Skin of body (tissue), 2 donors: Measurements from ENCODE around the gene RNF222. TPM values are rescaled to one million over a fixed set of nuclear protein-coding genes. Genes with fewer than 3 reads are reported as not detected.
A peak's percentile ranks its signal among the peaks of the same experiment; 100 is the strongest.

Source experiments
- DNase-seq: peaks from one replicate; lab custom pipeline; 2025; lab: John Stamatoyannopoulos, UW
- total RNA-seq: library from RNA; depleted of rRNA; stranded (reverse); fragments of >200 nt; gene quantifications from one replicate; pipeline ENCODE4 v1.2.3, GENCODE V29; 2014

The RNF222 gene
- 3.3 TPM for total RNA-seq

- DNase-seq = no peak
Measured at GRCh38 chr17:8397636-8398035, at the start of gene RNF222. Gene RNF222 (minus strand): TSS chr17:8397827. CDS start chr17:8393461, 4,366 bp downstream.

GRCh38 chr17:8445536-8445935 lies 47.9 kb upstream of the RNF222 start:
- no peak for DNase-seq

- no peak for DNase-seq
Measured at GRCh38 chr17:8444494-8444893, 46.9 kb upstream of the RNF222 start.

- DNase-seq = no peak
Measured at GRCh38 chr17:8443756-8444155, 46.1 kb upstream of the RNF222 start.

- no peak for DNase-seq
Measured at GRCh38 chr17:8442310-8442709, 44.7 kb upstream of the RNF222 start.

GRCh38 chr17:8441690-8442089 lies 44.1 kb upstream of the RNF222 start:
- no peak for DNase-seq

- DNase-seq = no peak
Measured at GRCh38 chr17:8439681-8440080, 42.1 kb upstream of the RNF222 start.

GRCh38 chr17:8438441-8438840 lies 40.8 kb upstream of the RNF222 start:
- DNase-seq = no peak

- DNase-seq = peak; percentile 11
Measured at GRCh38 chr17:8436844-8437171, 39.2 kb upstream of the RNF222 start.

- DNase-seq = peak; percentile 56
Measured at GRCh38 chr17:8436169-8436843, 38.7 kb upstream of the RNF222 start.

- DNase-seq = peak; percentile 98
Measured at GRCh38 chr17:8435245-8436168, 37.9 kb upstream of the RNF222 start, which contains the start of gene NDEL1. Gene NDEL1 (plus strand): TSS chr17:8435884. CDS start chr17:8444272, 8,388 bp downstream.

- DNase-seq = no peak
Measured at GRCh38 chr17:8430966-8431365, 33.3 kb upstream of the RNF222 start.

GRCh38 chr17:8426802-8427201 lies 29.2 kb upstream of the RNF222 start:
- DNase-seq = no peak

- DNase-seq = no peak
Measured at GRCh38 chr17:8426094-8426720, 28.6 kb upstream of the RNF222 start.

GRCh38 chr17:8421571-8421970 lies 23.9 kb upstream of the RNF222 start:
- no peak for DNase-seq

- no peak for DNase-seq
Measured at GRCh38 chr17:8420041-8420934, 22.7 kb upstream of the RNF222 start.

GRCh38 chr17:8419305-8419704 lies 21.7 kb upstream of the RNF222 start:
- DNase-seq = no peak

GRCh38 chr17:8418471-8418870 lies 20.8 kb upstream of the RNF222 start:
- no peak for DNase-seq

- no peak for DNase-seq
Measured at GRCh38 chr17:8417806-8418205, 20.2 kb upstream of the RNF222 start.

GRCh38 chr17:8413938-8414337 lies 16.3 kb upstream of the RNF222 start:
- no peak for DNase-seq

- no peak for DNase-seq
Measured at GRCh38 chr17:8413328-8413727, 15.7 kb upstream of the RNF222 start.
